WERI-Rb-1 (cell line): ENCODE data around the gene MAPK8IP1.

ENCODE experiments used
- DNase-seq: peaks from one replicate; pipeline ENCODE4 v3.0.0-alpha.2; 2020
- H3K27ac ChIP-seq: fragments of 250-450 bp; sonication (Bioruptor Pico); 2 replicates; pipeline ENCODE4 v1.5.1; 2020; ENCODE audit warnings: mild to moderate bottlenecking, moderate library complexity
- H3K27me3 ChIP-seq: fragments of 250-450 bp; sonication (Bioruptor Pico); 2 replicates; pipeline ENCODE4 v1.5.1; 2021; ENCODE audit warnings: mild to moderate bottlenecking, low read depth, moderate library complexity; ENCODE audit not compliant: insufficient read depth, severe bottlenecking
- H3K36me3 ChIP-seq: fragments of 250-450 bp; sonication (Bioruptor Pico); 2 replicates; pipeline ENCODE4 v1.5.1; 2020; ENCODE audit warnings: mild to moderate bottlenecking, moderate library complexity
- H3K4me3 ChIP-seq: 2 replicates; pipeline ENCODE4 v1.5.1; 2011; ENCODE audit warnings: low read depth, mild to moderate bottlenecking, control low read depth, low read length
- H3K9me3 ChIP-seq: fragments of 250-450 bp; sonication (Bioruptor Pico); 2 replicates; pipeline ENCODE4 v1.5.1; 2021; ENCODE audit warnings: mild to moderate bottlenecking, moderate library complexity; ENCODE audit not compliant: severe bottlenecking
- TF ChIP-seq, protein P1 (sequence below): IDR thresholded peaks from 2 replicates; pipeline ENCODE4 v1.5.1; 2011; ENCODE audit warnings: low read depth, mild to moderate bottlenecking, control low read depth, inconsistent platforms, low read length

MAPK8IP1 gene

DNA sequence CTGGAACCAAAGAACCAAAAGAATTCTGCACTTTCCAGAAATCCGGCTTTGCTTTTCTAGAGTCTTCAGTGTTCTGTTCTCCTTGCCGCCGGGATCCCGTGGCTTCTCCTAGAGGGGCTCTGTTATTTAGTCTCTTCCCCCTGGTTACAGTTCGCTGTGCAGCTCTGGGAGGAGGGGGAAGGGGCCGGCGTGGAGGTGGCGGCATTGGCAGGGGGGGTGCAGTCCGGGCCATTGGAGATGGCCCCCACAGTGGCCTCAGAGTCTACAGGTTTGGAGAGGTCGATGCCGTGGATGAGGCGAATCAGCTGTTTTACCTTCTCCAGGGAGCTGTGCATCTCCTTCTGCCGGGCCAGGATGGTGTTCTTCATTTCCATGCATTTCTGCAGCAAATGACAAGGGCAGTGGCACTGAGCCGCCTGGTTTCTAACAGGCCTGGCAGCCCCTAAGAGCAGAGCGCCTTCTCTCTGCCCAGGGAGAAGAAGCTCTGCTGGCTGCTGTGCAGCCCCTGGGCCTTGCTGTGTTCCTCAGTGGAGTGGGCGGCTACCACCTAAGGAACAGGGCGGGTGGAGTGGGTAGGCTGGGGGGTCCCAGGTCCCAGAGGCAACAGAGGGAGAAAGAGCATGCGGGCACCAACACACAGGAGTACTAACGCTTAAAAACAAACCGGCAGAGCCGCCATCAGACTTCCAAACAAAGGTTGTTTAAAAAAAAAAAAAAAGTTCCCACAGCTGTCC is 48.6 kb downstream of the MAPK8IP1 start:
- no peaks in the 10 kb centered on the region for H3K9me3 ChIP-seq
- no peaks in the 10 kb centered on the region for H3K27me3 ChIP-seq
- no peak overlapping the region for H3K27ac ChIP-seq
- H3K36me3 ChIP-seq, result peaks cover 27% of the 10 kb centered on the region
- no peak for DNase-seq
- TF ChIP-seq, protein P1, sequence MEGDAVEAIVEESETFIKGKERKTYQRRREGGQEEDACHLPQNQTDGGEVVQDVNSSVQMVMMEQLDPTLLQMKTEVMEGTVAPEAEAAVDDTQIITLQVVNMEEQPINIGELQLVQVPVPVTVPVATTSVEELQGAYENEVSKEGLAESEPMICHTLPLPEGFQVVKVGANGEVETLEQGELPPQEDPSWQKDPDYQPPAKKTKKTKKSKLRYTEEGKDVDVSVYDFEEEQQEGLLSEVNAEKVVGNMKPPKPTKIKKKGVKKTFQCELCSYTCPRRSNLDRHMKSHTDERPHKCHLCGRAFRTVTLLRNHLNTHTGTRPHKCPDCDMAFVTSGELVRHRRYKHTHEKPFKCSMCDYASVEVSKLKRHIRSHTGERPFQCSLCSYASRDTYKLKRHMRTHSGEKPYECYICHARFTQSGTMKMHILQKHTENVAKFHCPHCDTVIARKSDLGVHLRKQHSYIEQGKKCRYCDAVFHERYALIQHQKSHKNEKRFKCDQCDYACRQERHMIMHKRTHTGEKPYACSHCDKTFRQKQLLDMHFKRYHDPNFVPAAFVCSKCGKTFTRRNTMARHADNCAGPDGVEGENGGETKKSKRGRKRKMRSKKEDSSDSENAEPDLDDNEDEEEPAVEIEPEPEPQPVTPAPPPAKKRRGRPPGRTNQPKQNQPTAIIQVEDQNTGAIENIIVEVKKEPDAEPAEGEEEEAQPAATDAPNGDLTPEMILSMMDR, result no peak
- H3K4me3 ChIP-seq, result no peak overlapping the region

DNA sequence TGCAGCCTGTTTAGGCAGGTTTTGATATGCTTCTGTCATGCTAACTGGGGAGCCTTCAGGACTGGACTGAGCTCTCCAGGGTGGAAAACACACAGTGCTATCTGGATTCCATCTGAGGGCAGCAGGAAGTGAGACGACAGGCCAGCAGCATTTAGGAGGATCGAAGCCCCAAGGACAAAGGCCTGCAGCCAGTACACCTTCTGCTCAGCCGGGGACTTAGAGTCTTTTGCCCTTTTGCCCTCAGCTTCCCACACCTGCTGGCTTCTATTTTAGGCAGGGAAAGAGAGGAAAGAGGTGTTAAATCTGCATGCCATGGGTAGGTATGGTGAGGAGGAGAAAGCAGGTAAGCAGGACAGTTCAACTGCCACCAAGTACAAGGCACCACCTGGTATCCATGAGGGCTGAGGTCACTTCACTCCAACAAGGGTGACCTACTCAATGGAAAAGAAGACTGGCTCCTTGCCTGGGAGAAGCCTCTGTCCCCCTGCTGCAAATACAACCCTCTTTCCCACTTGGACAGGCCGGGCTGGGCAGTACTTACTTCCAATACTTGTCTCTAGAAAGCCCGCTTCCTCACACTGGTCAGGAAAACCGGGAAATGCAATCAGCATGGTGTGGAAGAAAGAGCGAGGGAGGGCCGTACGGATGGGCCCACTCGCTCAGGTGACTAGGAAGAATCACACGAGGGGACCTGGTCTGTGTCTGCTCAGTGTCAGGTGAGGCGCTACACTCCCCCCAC is 49.3 kb downstream of the MAPK8IP1 start:
- Histone ChIP-seq H3K9me3 (no peaks in the 10 kb centered on the region), H3K4me3 (no peak overlapping the region), H3K27me3 (no peaks in the 10 kb centered on the region), H3K36me3 (peaks cover 27% of the 10 kb centered on the region), H3K27ac (no peak overlapping the region)
- DNase-seq, result no peak
- TF ChIP-seq, protein P1, result no peak

- TF ChIP-seq, protein P1, result no peak
- H3K27ac ChIP-seq, result no peak overlapping the region
- no peaks in the 10 kb centered on the region for H3K27me3 ChIP-seq
- H3K9me3 ChIP-seq, result no peaks in the 10 kb centered on the region
- no peak for DNase-seq
- H3K36me3 ChIP-seq, result peaks cover 27% of the 10 kb centered on the region
- H3K4me3 ChIP-seq, result no peak overlapping the region
Observed at GRCh38 chr11:45935349-45936064, 50.1 kb downstream of the MAPK8IP1 start.

GRCh38 chr11:45936511-45937054 is 51.1 kb downstream of the MAPK8IP1 start:
- Histone ChIP-seq H3K4me3 (no peak overlapping the region), H3K9me3 (no peaks in the 10 kb centered on the region), H3K36me3 (peaks cover 27% of the 10 kb centered on the region), H3K27me3 (no peaks in the 10 kb centered on the region), H3K27ac (no peak overlapping the region)
- TF ChIP-seq, protein P1, result no peak
- DNase-seq, result no peak

GRCh38 chr11:45937916-45938315 is 52.5 kb downstream of the MAPK8IP1 start:
- Histone ChIP-seq H3K4me3 (no peak overlapping the region), H3K9me3 (no peaks in the 10 kb centered on the region), H3K27ac (no peak overlapping the region), H3K27me3 (no peaks in the 10 kb centered on the region), H3K36me3 (peaks cover 27% of the 10 kb centered on the region)
- TF ChIP-seq, protein P1, result no peak
- DNase-seq, result no peak
